Measurements from ENCODE around the gene STX1B.
"Not testable (repeated sequence)": the region's sequence is repeated elsewhere in the genome, so short reads cannot be mapped to it uniquely, and the experiment has no call there.

The STX1B gene

DNA sequence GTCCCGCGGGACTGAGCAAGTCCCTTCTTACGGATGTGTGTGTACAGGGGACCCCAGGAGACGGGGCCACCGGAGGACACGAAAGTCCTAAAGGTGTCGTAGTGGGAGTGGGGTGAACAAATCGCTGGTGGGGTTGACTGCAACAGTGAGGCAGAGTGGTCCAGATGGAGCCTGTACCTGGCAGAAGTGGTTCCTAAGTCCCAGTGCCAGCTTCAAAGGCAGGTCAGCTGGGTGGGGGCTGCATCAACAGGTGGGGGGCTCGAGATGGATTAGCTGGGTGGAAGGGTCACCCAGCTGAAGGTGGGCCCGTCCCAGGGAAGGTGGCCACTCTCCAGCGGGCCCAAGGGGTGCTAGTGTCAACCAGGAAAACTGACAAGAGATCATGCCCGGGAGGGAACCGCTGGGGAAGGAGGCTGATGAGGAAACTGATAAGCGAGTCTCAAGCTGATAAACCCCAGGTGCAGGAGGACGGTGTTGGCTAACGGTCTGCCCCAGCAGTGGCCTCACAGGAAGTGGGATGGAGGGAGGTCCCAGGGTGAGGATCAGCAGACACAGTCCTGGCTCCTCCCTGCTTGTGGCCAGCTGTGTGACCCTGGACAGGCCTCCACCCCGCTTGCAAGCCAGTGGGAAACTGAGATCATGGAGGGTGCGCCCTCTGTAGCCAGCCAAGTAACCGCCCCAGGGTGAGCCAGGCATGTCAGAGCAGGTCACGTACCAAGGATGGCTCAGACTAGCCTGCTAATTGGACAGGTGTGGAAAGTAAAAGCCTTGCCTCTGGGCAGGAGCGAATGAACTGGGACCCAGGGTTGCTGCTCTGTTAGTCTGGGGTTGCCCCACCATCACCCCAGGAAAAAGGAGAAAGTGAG lies 60.6 kb downstream of the STX1B start:
- DNase-seq, result no peak

DNA sequence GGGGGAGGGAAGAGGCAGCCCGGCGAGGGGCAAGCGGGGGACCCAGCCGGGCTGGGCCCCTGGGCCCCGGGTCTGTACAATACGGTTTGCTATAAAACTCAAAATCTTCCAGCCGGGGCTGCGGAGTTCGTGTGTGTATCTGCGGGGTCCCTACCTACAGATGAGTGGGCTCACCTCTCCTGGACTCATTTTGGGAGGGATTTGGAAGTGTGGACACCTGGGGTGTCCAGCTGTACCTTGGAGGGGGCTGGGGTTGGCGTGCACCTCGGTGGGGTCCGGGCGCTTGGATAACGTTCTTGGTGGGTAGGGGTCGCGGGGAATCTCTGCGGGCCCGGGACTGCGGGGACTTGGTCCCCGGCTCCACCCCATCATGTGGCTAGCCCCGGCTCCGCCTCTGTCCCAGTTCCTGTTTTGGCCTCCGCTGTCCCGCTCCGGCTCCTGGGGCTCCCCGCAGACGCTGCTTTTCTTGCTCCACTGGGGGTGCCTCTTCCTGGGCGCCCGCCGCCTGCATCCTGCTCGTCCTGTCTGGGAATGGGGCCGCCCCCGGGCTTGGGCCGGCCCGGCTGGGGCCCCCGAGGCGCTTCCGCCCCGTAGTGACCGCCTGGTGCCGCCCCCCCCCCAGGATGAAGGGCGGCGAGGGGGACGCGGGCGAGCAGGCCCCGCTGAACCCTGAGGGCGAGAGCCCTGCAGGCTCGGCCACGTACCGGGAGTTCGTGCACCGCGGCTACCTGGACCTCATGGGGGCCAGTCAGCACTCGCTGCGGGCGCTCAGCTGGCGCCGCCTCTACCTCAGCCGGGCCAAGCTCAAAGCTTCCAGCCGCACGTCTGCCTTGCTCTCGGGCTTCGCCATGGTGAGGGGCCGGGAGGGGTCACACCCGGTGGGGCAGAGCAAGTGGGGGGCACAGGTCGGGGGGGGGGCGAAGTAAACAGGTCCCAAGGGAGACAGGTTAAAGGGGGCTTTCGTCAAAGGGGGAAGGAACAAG lies 61.5 kb downstream of the STX1B start, which contains the start of gene ORAI3:
Gene ORAI3 (plus strand): TSS at position 402 of the 983 bp plus-strand sequence. CDS start 222 bp downstream, at position 624.
- no peak for DNase-seq

DNA sequence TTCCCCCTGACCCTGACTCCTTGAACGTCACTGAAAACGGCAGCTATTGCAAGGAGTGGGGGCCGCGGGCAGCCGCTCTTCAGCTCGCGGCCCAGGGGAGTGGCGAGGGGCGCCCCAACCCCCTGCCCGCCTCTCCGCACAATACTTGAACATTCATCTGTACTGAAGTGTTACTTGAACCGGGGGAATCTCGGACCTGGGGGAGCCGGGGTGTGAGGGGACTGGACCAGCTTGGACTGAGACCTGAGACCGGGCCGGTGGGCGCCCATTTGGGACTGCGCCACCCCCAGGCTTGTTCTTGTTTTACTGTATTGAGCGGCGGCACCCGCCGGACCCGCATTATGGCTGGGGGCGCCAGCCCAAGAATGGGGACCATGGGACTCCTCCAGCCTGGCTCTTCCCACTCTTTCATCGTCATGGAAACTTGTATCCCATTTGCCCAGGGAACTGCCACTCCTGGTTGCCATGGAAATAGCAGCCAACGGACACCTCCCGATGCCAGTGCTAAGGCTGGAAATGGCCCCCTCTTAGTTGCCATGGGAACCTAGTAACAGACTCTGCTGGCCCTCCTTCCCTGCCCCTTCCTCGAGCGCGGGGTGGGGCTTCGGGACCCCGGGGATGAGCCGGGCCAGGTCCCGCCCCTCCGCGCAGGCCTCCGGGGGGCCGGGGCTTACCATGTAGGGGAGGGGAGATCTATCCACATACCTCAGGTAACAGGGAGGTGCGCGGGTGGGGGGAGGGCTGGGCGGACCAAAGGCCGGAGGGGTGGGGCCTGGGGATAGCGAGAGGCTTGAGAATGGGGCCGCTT lies 62.4 kb downstream of the STX1B start:
- DNase-seq, result peak; percentile 55

DNA sequence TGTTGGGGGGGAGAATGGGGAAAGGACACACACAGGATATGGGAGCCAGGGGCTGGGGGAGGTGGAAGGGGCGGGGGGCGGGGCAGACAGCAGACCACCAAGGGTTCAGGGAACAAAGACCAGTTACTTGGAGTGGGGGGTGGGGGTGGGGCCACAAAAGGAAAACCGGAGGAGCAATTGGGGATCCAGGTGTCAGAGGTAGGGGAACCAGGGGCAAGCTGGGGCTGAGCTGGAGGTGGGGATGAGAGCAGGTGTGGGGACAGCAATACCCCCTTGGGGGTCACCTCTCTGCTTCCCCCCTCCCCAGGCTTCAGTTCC lies 62.9 kb downstream of the STX1B start:
- no peak for DNase-seq

DNA sequence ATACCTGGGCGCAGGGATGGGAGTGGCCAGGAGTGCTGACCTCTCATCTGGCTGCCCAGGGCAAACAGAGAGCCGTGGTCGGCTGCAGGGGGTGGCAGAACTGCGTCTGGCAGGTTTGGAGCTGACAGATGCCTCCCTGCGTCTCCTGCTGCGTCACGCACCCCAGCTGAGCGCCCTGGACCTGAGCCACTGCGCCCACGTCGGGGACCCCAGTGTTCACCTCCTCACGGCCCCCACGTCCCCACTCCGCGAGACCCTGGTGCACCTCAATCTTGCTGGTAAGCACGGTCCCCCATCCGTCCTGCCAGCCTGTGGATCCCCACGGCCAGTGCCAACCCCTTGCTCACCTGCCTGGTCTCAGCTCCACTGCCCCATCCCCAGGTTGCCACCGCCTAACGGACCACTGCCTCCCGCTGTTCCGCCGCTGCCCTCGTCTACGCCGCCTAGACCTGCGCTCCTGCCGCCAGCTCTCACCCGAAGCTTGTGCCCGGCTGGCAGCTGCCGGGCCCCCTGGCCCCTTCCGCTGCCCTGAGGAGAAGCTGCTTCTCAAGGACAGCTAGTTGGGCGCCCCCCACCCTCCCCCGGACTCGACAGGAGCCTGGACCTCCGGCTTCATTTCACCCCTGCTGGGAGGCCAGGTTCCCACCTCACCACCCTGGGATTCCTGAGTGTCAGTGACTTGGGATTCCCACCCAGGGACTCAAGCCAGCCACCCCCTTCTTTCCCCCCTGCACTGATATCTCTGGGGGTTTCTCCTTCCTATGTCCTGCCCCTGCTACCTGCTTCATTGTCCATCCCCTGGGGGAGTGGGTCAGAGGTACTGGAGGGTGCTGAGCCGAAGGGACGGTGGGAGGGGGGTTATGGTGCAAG lies 63.5 kb downstream of the STX1B start:
- no peak for DNase-seq

DNA sequence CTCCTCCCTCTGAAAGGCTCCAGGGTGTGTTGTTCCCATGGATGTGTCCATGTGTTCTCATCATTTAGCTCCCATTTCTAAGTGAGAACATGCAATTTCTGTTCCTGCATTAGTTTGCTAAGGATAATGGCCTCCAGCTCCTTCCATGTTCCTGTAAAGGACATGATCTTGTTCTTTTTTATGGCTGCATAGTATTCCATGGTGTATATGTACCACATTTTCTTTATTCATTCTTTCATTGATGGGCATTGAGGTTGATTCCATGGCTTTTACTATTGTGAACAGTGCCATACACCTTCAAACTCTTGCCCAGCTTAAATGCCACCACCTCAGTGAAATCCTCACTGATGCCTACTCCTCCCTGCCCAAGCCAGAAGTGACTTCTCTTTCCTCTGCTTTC lies 66.1 kb downstream of the STX1B start:
- no peak for DNase-seq

DNA sequence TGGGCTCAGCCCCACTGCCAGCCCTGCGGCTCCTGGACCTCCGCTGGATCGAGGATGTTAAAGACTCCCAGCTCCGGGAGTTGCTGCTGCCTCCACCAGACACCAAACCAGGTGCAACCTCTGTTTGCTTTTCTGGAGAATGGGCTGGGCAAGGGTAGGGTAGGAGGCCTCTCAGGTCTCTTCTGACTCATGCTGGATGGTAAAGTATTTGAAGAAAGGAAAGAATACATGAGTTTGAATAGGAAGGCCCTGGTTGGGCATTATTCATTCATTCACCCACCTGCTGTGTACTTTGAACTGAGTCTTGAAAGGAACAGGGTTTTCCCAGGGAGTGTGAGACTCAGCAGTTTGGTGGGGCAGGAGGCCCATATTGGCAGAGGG lies 68.0 kb downstream of the STX1B start:
- no peak for DNase-seq

DNA sequence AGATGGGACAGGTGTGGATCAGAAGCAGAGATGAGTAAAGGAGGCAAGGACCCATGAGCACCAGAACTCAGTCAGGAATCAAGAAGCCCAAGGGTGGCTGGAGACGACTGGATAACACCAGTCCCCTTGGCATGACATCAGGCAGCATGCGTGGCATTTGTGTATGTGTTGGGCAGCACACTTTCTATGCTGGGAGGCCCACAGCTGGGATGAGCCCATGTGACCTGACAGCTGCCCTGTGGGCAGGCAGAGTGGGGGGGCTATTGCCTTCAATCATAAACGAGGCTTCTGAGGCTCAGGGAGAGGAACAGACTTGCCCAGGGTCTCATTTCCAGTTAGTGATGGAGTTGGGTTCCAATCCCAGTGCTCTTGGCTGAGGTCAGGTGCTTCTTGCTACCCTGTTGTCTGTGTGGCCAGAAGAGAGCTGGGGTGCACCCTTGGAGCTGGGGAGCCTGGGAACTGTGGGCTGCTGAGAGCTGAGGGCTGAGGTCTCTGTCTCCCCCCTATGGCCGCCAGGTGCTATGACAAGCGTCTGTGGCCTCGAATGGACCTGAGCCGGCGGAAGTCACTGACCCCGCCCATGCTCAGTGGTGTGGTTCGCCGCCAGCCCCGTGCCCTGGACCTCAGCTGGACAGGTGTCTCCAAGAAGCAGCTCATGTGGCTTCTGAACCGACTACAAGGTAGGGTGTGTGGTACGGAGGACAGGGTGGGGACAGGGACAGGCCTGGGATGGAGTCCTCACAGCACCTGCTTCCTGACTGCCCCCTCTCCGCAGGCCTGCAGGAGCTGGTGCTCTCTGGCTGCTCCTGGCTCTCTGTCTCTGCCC lies 68.6 kb downstream of the STX1B start:
- no peak for DNase-seq

DNA sequence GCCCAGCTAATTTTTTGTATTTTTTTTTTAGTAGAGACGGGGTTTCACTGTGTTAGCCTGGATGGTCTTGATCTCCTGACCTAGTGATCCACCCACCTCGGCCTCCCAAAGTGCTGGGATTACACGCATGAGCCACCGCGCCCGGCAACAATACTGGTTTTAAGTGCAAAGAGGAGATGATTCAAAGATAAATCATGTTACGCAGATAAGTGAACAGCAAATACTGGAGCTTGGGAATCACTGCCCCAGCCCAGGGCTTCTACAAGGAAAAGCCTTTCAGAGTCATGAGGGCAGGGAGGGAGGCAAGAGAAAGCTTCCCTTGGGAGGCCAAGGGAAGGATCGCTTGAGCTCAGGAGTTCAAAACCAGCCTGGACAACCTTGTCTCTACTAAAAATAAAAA lies 70.9 kb downstream of the STX1B start:
- not testable (repeated sequence) for DNase-seq
